GM18498 (cell line): ENCODE measurements around the gene TPO.
"Not testable (repeated sequence)": the region's sequence is repeated elsewhere in the genome, so short reads cannot be mapped to it uniquely, and the experiment has no call there.

ENCODE experiments used
- ATAC-seq: cut with Tn5 transposase; IDR thresholded peaks from one replicate; pipeline ENCODE4 v1.9.1; 2021; ENCODE audit warnings: mild to moderate bottlenecking, moderate library complexity; ENCODE audit not compliant: unreplicated experiment

The TPO gene

DNA sequence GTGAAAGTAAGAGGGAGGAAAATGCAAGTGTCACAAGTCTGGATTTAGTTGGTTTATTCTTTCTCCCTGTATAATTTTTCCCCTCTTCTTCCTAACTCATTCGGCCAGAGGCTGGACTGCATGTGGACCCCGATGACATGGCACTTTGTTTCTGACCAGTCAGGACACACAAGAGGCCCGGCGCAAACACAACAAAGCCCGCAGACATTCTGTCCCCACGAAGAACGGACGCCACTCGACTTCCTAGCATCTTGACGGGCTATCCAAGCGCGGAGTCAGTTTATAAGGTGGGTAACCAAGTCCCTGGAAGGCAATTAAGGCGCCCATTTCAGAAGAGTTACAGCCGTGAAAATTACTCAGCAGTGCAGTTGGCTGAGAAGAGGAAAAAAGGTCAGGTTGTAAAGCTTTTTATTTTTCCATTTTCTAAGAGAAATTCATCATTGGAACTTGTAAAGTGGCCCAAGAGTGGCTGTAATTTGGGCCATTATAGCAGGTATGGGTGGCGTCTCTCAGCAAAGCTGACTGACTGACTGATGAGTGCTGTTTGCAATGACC, at the start of gene TPO:
Gene TPO (plus strand): TSS at position 308 of the 555 bp plus-strand sequence. CDS start 946 bp downstream, outside the sequence.
- no peak for ATAC-seq

DNA sequence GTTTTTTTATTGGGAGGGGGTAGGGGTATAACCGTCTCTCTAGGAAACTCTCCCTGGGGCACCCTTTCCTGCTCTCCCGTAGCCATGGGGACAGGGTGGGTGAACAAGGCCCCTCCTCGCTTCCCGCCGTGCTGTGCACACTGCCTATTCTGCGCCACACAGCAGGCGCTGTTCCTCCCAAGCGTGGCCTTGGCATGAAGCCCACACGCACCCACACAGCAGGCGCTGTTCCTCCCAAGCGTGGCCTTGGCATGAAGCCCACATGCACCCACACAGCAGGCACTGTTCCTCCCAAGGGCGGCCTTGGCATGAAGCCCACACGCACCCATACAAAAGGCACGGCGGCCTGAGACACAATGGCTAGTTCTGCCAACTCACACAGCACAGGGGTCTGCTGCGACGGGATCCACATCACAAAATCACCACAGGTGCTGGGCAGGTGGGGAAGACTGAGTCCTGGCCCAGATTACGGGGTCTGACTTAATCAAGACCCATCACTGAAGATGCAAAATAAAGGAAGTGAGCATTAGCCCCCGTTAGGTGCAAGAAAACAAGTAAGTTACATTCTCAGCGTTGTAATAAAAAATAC, 46.6 kb upstream of the TPO start:
- no peak for ATAC-seq

DNA sequence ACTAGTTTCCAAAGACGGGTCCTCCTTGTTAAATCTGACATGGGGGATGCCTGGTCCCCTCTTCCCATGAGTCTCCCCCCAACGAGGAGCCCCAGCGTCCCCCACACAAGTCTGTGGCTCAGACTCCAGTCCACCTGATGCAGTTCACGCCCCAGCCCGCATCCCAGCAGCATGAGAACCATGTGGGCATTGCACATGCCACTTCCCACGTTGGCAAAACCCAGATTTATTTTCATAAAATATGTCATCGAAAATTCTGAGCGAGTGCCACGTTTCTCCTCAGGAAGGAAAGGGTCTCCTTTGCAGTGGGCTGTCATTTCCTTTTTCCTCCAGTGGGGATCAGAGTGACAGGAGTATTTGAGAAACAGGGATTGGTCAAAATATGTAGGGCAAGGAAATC, 45.7 kb upstream of the TPO start:
- no peak for ATAC-seq

- ATAC-seq, result no peak
These were observed 43.4 kb upstream of the TPO start for GRCh38 chr2:1369905-1370304.

GRCh38 chr2:1370461-1370860, 42.8 kb upstream of the TPO start:
- no peak for ATAC-seq

DNA sequence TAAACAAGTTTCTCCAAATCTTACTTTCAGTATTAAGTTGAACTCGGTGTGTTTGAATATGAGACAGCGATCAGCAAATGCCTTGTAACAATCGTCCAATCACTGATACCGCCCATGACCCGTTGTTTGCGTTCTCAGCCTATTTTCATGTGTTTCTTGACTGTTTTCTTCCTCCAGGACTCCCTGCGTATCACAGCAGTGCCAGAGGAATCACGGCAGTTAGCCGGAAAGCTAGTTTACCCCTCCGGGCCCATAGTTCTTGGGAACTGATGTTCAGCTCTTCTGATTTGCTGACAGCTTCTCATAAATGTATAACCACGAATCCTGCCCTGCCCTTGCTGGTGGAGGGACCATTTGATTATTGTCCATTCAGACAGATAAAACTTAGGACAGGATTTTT, 42.2 kb upstream of the TPO start:
- ATAC-seq, result no peak

GRCh38 chr2:1373830-1374229, 39.4 kb upstream of the TPO start:
- no peak for ATAC-seq

DNA sequence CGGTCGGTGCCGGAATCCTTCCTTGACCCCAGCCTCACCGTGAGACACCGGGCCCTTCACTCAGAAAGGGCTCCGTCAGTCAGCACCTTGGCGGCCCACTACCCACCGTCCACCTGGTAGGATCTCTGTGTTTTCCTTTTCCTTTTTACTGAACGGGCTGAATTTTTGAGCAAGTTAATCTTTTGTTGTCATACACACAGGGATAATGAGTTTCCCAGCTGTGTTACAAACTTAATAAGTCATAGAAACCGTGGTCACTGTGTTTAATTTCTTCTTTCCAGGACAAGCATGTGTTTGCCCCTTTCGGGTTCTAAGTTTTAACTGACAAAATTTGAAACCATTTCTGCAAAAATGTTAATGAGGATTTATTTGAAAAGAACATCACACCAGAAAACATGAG, 39.0 kb upstream of the TPO start:
- no peak for ATAC-seq

- ATAC-seq, result no peak
These were observed 37.5 kb upstream of the TPO start for GRCh38 chr2:1375794-1376193.

GRCh38 chr2:1377473-1377872, 35.8 kb upstream of the TPO start:
- ATAC-seq, result no peak

GRCh38 chr2:1378456-1379150, 34.7 kb upstream of the TPO start:
- no peak for ATAC-seq

DNA sequence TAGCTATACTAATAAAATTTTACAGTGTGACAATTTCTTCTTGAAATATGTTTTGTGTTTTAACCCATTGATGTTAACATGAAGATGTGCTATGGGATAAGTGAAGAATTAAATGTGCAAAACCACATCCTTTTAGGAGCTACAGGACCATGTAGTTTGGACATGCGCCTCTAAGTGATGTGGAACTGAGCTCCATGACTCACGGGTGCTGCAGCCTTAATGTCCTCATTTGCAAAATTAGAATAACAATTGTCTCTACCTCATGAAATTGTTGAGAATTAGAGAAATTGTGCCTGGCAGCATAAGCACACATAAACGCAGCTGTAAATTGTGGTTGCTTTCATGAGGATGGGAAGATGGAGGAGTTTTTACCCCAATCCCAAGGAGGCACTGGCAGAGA, 31.6 kb upstream of the TPO start:
- ATAC-seq, result no peak

GRCh38 chr2:1387954-1388725, 25.1 kb upstream of the TPO start:
- not testable (repeated sequence) for ATAC-seq

GRCh38 chr2:1390118-1390517, 23.1 kb upstream of the TPO start:
- not testable (repeated sequence) for ATAC-seq

DNA sequence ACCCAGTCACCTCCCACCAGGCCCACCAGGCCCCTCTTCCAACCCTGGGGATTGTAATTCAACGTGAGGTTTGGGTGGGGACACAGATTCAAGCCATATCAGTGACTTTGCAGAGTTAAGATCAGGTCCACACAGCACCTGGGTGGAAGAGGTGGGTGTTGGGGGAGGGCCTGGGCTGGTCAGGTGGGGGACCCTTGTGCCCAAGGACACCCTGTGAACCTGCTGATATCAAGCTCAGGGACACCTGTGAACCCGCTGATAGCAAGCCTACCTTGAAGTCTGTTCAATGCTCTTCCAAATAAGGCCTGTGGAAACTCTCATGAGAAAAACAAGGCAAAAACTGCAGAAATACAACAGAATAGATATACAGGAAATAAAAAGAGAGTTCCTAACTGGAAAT, 19.9 kb upstream of the TPO start:
- no peak for ATAC-seq

DNA sequence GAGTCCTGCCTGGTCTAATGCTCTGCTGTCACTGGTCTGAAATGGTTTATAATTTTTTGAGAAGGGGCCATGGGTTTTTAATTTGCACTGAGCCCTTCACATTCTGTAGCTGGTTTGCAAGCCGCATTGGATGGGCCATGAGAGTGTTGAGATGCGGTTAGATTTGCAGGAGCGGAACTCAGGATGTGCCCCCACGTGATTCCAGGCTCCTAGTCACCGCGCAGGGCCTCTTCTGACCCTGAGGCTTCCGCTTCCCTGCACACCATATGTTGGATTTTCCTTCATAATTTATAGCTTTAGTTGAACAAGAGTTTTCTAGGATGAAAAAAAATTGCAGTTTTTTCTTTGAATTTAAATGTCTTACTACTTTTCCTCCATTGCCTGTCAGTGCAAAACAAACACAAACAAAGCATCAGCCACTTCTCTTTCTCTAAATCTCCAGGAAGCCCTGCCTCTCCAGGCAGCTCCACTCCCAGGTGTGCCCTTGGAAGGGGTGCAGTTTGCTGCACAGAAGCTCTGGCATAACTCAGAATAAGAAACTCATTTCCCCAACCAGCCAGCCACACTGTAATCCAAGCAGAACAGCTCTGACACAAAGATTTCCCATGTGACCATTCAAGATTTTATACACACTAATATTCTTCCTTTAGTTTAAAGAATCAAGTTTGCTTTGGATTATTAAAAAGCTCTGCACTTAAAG, 18.4 kb upstream of the TPO start:
- ATAC-seq, result no peak

DNA sequence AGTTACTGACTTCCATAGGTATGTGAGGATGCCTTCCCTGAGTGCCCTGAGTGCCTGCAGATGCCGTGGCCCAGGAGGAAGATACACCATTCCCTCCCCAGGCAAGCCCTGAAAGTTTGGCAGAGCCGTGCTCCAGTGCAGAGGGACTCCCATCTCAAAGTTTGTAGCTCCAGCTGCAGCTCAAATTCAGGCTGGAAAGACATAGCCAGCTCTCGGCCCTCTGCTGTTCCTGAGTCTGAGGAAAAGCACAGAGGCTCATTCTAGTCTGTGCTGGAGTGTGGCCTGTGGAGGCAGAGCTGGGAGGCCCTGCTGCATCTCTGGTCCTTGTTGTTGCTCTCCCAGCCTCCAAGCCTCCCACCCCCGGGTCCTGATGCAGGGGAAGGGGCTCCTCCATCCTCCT, 15.9 kb upstream of the TPO start:
- ATAC-seq, result no peak

GRCh38 chr2:1398191-1398590, 15.1 kb upstream of the TPO start:
- ATAC-seq, result no peak

GRCh38 chr2:1400943-1401735, 12.1 kb upstream of the TPO start:
- ATAC-seq, result no peak

- no peak for ATAC-seq
These were observed 11.2 kb upstream of the TPO start for GRCh38 chr2:1402064-1402463.
